ENCODE data around the gene NAP1L1.

NAP1L1 gene

DNA sequence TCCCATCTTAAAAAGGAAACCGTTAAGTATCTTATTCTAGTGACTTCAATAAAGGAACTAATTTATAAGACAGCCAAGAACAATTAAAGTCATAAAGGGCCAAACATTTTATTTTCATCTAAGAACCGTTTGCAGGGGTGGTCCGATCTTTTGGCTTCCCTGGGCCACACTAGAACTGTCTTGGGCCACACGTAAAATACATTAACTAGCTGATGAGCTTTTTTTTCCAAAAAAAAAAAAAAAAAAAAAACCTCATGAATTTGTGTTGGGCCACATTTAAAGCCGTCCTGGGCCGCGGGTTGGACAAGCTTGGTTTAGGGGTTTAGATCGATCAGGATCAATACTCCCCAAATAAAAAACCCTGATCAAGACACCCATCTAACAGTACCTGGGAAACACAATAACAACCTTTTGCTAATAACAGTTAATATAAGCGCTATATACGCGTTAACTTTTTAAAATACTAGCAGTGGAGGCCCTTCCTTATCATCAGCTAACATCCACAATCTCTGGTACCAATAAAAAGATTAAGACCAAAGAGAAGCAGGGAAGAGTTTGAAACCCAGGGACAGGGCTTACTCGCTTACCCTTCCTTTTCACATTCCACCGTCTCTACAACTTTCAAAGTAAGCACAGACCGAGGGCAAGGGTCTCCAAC lies 1.1 kb downstream of the NAP1L1 start:
- DNase-seq = no peak

DNA sequence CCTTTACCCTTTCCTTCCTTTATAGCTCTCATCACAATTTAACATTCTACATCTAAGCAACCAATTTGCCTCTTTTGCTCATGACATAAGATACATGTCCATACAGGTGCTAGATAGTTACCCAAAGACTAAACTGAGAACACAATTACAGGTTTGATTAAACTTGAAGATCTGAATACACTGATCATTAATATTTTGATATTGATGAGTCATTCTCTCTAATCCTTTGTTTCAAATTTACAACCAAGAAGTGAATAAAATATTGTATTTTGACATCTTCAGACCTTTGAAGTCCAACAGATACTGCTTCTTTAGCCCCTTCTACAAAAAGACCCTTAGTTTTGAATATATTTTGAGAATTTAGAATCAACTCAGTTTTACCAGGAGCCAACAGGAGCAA lies 2.6 kb downstream of the NAP1L1 start:
- no peak for DNase-seq

DNA sequence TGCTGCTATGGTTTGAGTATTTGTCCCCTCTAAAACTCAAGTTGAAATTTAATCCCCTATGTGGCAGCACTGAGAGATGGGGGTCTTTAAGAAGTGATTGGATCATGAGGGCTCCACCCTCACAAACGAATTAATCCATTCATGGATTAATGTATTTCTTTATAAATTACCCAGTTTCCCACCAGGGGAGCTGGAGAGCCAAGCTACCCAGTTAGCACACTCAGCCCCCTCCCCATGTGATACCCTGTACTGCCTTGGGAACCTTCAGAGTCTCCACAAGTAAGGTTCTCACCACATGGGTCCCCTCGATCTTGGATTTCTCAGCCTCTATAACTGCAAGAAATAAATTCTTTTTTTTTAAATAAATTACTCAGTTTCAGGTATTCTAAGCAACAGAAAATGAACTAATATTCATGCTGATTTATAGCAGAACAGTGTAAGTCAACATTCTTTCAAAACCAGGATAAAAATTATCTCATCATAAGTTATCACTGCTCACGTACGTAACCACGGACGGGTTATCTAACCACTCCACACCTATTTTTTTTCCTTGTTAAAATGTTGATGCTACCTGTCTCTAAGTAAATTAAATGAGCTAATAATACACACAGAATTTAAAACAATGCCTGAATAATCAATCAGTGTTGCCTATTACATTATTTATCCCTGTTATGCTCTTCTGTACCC lies 3.6 kb downstream of the NAP1L1 start:
- DNase-seq = peak; percentile 15 to 45

DNA sequence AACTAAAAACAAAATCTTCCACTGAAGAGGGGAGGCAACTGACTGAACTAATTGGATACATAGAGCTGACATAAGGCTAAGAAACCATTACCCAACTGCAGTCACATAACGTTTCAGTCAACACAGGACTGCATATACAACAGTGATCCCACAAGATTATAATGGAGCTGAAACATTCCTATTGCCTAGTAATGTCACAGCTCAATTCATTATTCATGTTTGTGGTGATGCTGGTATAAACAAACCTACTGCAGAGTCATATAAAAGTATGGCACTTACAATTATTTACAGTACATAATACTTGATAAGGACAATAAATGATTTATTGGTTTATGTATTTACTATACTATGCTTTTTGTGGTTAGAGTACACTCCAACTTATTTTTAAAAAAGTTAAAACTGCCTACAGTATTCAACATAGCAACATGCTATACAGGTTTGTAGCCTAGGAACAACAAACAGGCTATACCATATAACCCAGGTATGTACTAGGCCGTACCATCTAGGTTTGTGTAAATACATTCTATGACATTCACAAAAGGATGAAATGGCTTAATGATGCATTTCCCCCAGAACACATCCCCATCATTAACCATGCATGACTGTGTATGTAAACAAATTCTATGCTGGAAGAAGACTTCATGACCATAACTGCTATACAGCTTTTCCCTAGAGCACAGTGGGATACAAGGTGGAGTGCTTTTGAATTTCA lies 4.3 kb downstream of the NAP1L1 start:
- peak; percentile 9 to 72 for DNase-seq

DNA sequence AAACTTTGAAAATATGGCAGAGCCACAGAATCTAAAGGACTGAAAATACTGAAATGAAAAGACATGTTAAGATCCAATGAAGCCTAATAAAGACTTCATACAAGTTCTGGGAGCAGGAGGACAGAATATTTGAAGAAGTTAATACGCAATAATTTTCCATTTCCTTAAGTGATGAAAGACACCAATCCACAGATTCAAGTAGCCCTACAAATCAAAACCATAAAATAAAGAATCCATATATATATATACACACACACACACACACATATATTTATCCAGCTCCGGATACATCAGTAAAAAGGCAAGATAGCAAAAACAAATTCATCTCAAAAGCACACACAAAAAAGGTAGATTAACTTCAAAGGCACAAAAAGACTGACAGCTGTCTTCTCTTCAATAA lies 5.7 kb downstream of the NAP1L1 start:
- DNase-seq = no peak

DNA sequence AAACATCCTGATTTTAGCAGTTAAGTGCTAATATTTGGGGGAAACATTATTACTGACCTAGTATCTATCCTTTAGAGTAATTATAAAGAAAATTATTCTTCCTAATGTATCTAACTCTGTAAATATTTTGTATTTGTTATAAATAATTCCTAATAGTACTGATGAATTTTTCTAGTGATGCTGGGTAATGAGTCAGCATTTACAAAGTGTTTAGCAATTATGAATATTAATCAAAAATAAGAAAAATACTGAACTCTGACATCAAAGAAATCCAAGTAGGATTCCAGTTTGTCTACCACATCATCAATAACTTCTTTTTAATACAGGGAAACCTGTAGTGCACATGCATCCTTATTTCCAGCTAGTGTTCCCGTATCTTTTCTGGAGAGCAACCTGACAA lies 9.0 kb downstream of the NAP1L1 start:
- no peak for DNase-seq

DNA sequence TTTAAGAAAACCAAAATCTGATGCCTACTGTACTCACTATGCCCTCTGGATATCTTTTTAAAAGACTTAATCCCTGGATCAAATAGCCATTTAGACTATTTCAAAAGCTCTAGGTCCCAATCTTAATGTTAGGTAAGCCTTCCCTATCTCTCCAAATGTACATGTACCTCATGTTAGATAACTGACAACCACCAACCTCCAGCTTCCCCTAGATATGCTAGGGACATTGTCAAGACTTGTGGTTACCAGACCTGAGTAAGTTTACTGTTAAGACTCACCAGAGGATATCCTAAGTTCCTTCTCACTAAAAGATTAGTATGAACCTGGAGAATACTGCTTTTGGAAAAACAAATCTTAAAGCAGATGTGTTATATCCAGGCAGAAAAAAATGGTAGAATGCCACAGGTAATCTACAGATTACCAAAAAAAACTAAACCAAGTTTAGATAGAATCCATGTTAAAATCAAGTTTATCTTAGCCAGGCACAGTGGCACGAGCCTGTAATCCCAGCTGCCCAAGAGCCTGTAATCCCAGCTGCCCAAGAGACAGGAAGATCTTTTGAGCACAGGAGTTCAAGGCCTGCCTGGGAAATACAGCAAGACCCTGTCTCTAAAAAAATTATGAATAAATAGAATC lies 9.7 kb downstream of the NAP1L1 start:
- DNase-seq = no peak

DNA sequence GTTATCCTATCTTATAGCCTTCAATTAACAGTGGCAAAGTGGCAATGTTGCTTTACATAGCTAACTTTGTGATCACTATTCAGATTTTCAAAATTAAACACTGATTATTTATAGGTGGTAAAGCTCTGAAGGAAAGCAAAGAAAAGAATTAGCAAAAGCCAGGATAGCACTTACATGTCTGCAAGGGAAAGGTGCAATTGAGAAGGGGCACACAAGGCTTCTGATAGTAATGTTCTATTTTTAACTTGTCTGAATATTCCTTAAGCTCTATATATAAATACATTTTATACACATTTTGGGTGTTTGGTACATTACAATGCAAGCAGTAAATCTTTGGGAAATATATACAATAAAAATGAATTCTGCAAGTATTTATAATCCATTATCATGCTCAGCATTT lies 10.9 kb downstream of the NAP1L1 start:
- DNase-seq = no peak

DNA sequence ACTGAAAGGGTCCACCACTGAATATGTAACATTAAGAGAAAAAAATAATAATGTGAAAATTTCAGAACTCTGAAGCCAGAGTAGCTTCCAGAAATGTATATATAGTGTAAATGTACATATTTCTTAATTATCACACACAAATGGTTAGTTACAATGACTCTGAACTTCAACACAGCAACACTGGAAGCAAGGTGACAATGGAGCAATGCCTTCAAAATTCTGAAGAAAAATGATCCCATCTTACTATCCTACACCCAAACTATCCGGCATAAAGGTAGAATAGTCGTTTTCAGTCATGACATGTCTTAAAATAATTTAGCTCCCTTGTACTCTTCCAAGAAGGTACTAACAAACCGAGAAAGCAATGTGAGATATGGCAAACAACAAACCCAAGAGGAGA lies 11.9 kb downstream of the NAP1L1 start:
- DNase-seq = no peak

DNA sequence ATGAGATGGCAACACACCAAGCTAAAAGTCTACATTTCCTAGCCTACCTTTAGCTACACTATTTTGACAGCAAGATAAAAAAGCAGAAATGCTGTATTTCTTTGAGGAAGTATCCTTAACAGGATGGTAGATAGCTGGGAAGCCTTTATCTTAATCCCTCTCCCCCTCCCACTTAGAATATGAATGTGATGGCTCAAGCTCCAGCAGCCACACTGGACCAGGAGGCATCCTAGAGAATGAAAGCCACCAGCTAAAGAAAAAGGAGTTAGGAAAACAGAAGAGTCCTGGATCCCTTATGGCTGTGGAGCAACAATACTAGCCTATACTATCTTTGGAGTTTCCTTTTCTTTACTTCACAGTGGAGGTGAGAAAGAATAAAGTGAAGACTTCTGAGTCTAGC lies 15.1 kb downstream of the NAP1L1 start:
- no peak for DNase-seq

DNA sequence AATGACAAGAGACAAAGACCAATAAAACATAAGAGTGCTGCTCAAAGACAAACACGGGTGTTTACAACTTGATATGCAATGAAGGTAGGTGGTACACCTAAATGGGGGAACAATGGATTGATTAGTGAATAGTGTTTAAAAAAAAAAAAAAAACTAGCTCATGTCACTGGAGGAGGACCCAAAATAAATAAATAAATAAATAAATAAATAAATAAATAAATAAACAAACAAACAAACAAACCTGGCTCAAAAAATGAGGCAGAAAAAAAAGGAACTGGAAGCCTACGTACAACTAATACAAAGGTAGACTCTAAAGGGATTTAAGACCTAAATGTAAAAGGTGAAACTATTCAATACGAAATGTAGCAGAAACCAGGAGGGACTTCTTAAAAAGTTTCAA lies 18.6 kb downstream of the NAP1L1 start:
- DNase-seq = no peak

DNA sequence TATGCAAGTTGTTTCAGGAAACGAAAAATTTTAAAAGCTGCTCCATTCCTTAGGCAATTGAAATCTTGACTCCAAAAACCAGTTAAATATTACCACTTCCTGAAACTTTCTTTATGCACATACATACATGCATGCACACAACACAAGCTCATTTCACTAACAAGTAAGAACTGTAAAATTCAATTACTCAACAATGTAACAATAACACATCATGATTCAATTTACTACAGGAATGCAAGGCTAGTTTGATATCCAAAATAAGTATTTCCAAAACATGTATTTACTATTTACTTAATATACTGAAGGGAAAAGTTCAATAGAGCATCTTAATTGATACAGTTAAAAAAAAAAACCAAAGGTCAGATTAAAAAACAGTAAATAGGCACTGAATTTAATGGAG lies 19.6 kb downstream of the NAP1L1 start:
- no peak for DNase-seq

DNA sequence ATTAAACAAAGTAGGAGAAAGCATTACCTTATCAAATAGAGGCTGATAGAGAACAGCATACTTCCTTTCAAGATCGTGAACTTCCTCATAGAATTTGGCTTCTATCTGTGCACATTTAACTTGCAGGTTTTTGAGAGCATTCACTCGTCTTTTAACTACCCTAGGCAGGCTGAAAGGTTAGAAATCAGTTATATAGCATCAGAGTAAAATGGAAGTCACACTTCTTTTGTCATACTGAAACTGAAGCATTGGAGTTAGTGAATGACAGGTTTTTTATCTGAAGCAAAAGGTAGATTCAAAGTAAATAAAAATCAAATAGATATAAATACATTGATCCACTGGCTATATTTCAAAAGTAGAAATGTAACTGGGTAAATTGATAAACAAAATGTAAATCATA lies 24.4 kb downstream of the NAP1L1 start:
- DNase-seq = no peak

DNA sequence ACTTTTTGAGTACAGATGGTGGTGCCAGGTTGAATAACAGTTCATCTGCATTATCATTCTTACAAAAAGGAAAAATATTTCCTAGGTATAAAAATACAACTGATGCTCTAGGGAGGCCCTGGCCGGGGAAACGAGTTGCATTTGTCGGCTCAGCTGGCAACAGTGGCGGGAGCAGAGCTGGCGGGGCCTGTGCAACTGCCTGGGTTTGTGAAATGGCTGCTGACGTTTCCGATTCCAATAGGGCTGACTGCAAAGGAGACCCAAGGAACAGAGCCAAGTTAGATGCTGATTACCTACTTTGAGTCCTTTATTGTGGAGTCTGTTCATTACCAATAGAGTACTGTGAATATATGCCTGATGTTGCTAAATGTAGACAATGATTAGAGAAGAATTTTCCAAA lies 27.2 kb downstream of the NAP1L1 start:
- no peak for DNase-seq

DNA sequence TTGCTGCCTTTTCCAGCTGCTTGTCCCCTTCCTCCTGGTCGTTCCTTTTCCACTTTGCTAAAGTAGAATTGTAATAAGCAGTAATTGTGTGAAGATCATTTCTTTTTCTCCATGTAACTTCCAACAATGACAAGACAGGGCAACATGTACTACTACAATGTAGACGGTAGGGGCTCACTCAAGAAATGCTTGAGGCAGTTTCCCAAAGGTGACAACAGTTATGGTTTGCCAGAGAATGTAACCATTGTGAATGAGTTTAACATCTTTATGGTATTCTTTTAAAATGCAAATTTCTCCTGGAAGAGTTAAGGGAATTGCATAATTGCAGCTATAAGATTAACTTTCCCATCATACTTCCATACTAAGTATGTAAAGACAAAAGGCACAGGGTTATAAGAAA lies 29.1 kb downstream of the NAP1L1 start:
- DNase-seq = no peak

DNA sequence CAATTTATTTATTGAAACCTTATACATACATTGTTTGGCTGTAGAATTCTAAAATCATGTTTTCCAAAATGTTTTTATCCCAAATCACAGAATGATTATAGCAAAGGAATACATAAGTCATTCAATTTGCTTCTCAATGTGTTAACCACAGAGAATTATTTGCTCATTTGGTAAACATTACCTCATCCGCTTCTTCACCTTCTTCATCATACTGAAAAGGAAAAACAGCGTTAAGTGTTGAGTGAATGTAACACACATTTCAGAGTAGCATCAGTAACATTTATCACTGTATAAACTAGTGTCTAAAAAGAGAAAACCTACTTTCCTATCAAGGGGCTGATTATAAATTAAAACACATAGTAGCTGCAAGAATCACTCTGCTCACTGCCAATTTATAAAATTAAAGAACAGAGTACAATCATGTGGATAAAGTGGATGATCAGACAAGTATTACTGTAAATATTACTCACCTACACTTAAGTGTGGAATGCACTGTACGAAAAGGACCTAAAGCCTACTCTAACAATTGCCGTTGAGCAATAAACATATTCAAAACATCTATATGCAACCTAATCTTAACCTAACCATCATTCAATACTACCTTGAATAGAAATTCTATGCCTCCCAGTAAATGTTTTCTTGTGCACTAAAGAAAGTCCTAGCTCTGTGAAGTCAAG lies 34.8 kb downstream of the NAP1L1 start:
- no peak for DNase-seq

DNA sequence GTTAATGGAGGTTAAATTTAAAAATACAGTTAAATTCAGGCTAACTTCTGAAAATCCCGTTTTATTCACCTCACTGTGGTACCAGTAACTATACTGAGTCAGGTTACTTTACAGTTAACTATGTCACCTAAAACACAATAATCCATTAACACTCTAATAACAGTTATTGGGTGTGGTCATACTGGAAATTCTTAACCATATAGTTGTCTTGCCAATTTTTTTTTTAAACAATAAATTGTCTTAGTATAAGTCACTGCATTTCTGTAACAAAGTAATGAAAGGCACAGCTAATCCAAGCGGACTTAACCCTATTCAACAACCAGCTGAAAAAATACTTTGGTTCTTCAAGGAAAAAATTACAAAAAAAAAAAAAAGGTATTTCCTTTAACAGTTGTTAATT lies 36.7 kb downstream of the NAP1L1 start:
- no peak for DNase-seq

DNA sequence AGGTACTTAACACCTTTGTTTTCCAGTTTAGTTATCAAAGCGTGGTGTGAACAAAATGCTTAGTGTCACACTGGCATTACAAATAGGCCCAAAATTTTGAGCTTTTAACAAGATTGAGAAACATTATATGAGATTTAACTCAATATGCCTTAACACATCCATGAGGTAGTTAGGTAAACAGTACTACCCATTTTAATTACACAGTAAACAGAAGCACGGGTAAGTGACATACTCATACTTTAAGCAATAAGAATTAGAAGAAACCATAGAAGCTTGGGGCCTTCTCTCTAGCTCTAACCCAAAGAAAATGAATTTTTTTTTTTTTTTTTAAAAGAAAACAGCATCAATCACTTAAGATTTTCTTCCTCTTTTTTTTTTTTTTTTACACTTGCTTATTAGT lies 37.4 kb downstream of the NAP1L1 start:
- DNase-seq = no peak

DNA sequence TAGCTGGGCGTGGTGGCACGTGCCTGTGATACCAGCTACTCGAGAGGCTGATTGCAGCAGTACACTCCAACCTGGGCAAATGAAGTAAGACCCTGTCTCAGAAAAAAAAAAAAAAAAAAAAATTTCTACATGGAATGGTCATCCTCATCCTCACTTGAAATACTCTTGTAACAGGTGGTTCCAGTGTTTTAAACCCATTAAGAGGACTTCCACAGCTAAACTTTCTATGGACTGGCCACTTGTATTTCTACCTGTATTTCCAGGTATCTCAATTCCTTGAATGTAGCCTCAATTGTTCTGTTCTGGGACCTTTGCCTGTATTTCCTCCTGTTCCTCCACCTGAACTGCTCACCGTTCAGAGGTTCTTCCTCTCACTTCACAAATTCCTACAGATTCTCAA lies 41.1 kb downstream of the NAP1L1 start:
- DNase-seq = no peak

DNA sequence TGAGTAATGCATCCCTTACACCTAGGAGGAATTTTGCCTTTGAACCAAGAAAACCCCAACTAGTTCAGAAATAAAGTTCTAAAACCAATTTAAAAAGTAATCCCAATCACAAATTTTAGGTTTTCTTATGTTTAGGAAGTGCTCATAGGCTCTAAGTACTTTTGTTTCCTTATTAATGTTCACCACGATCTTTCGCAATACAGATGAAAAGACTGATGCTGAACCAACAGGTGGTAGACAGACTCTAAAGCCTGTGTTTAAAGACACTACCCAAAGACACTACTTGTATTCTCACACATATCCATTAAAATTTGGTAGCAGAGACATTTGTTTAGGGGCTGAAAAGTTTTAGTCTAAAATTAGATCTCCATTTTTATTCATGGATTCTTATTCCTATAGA lies 42.3 kb downstream of the NAP1L1 start:
- no peak for DNase-seq

DNA sequence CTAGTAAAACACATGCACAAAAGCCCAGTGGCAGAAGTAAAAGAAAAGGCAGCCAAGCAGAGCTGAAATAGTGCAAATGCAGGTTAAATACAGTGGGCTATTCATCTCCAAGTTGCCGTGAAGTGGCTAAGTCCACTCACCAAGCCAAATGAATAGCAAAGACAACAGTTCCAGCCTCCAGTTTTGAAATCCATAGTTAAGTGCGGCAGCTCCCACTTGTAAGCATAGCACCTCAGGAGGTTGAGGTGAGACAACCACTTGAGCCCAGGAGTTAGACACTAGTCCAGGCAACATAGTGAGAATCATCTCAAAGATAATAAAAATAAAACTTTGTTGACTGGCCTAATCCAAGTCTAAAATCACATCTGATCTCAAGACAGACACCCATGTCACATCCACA lies 43.1 kb downstream of the NAP1L1 start:
- DNase-seq = no peak

DNA sequence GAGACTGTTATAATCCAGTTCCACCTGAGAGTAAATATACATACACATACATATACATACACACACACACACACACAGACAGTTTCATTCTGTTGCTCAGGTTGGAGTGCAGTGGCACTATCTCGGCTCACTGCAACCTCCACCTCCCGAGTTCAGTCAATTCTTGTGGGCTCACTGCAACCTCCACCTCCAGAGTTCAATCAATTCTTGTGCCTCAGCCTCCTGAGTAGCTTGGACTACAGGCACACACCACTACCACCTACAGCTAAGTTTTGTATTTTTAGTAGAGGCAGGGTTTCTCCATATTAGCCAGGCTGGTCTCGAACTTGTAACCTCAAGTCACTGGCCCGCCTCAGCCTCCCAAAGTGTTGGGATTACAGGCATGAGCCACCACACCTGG lies 44.0 kb downstream of the NAP1L1 start:
- DNase-seq = no peak

DNA sequence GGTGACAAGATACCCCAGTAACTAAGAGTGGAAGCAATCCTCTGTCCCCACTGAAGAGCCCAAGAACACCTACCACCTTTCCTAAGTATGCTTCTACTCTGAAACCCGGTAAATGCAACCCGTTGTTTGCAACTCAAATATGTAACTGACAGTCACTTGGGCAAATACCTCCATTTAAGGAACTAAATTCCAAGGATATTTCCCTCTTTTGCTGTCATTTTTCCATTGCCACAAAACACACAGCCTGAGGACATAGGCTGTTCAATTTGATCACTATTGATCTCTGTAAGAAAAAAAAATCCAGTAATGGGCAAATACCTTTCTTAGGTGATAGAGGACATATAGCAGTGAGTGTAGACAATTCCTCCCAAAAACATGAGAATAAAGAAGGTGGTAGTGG lies 46.3 kb downstream of the NAP1L1 start:
- DNase-seq = no peak
